Tibial nerve (tissue), 4 donors: ENCODE data around the gene SLC25A48. TPM values are rescaled to one million over a fixed set of nuclear protein-coding genes. Genes with fewer than 3 reads are reported as not detected.
A peak's percentile ranks its signal among the peaks of the same experiment; 100 is the strongest.

Experiments
- DNase-seq, 2 donors: peaks; one replicate each; pipeline ENCODE4 v3.0.0-alpha.2; 2019; ENCODE audit warnings: low spot score in 2 of 2
- H3K27ac ChIP-seq, 4 donors: fragments of 200-600 bp; sonication (generic) in 3 of 4; one replicate each; pipeline ENCODE4 v1.5.1; 2017 to 2019; ENCODE audit warnings: mild to moderate bottlenecking in 1 of 4
- H3K27me3 ChIP-seq, 2 donors: fragments of 200-600 bp; sonication (generic) in 1 of 2; one replicate each; pipeline versions ENCODE4 v1.5.1 to v1.6.0; 2017 to 2019
- H3K36me3 ChIP-seq, 3 donors: fragments of 200-600 bp; sonication (generic); one replicate each; pipeline ENCODE4 v1.5.1; 2018 to 2019
- H3K4me1 ChIP-seq, 4 donors: fragments of 200-600 bp; sonication (generic) in 3 of 4; one replicate each; pipeline ENCODE4 v1.5.1; 2017 to 2019
- H3K4me3 ChIP-seq, 4 donors: fragments of 200-600 bp; sonication (generic) in 3 of 4; one replicate each; pipeline ENCODE4 v1.5.1; 2017 to 2019; ENCODE audit warnings: mild to moderate bottlenecking in 1 of 4, moderate library complexity in 1 of 4
- H3K9me3 ChIP-seq, 4 donors: fragments of 200-600 bp; sonication (generic) in 3 of 4; one replicate each; pipeline ENCODE4 v1.5.1; 2017 to 2019
- CTCF ChIP-seq, 5 experiments: fragments of 200-600 bp in 3 of 5; fragments of 450-650 bp in 2 of 5; sonication (generic) in 3 of 5; IDR thresholded peaks; one replicate each; pipeline ENCODE4 v1.5.1; 2016 to 2019; ENCODE audit warnings: antibody characterized with exemption in 5 of 5, mild to moderate bottlenecking in 3 of 5, moderate library complexity in 2 of 5
- EP300 ChIP-seq, 2 donors: sonication (generic); formaldehyde crosslinking; IDR thresholded peaks; one replicate each; pipeline ENCODE4 v1.6.1; 2017; ENCODE audit warnings: antibody characterized with exemption in 2 of 2, mild to moderate bottlenecking in 1 of 2
- POLR2A ChIP-seq, 2 donors: fragments of 450-650 bp; IDR thresholded peaks; one replicate each; pipeline ENCODE4 v1.6.1; 2017; ENCODE audit warnings: antibody characterized with exemption in 2 of 2, mild to moderate bottlenecking in 2 of 2, moderate library complexity in 2 of 2
- WGBS, 2 donors: methylation state at CpG; one replicate each; pipeline ENCODE4 v1.1.5; 2018; 5-methylcytosine and 5-hydroxymethylcytosine counted together
- total RNA-seq, 4 donors: library from RNA; depleted of rRNA; stranded (reverse); fragments of >200 nt; gene quantifications; one replicate each; pipeline ENCODE4 v1.1.0, GENCODE V29; 2016

SLC25A48 gene
- total RNA-seq, 4 donors from 2014 or later, result 59.4 to 91.2 (median 72.1) TPM

GRCh38 chr5:135876146-135876545 lies 41.7 kb downstream of the SLC25A48 start:
- WGBS, 2 donors, result 67 to 71% methylated on average over 5 of the region's 5 CpGs
- H3K36me3 ChIP-seq, result no peaks in the 10 kb centered on the region
- TF ChIP-seq EP300 (IDR thresholded peaks at IDR 0.05) (no peak), CTCF (IDR thresholded peaks at IDR 0.05) (no peak), POLR2A (IDR thresholded peaks at IDR 0.05) (no peak)
- no peak overlapping the region for H3K27ac ChIP-seq
- H3K4me1 ChIP-seq, result peaks cover 0 to 6% (median 0%) of the 10 kb centered on the region in 4 donors
- H3K27me3 ChIP-seq, result peaks cover 0 to 5% of the 10 kb centered on the region in 2 donors
- no peak overlapping the region for H3K4me3 ChIP-seq
- no peaks in the 10 kb centered on the region for H3K9me3 ChIP-seq
- DNase-seq, result no peak

DNA sequence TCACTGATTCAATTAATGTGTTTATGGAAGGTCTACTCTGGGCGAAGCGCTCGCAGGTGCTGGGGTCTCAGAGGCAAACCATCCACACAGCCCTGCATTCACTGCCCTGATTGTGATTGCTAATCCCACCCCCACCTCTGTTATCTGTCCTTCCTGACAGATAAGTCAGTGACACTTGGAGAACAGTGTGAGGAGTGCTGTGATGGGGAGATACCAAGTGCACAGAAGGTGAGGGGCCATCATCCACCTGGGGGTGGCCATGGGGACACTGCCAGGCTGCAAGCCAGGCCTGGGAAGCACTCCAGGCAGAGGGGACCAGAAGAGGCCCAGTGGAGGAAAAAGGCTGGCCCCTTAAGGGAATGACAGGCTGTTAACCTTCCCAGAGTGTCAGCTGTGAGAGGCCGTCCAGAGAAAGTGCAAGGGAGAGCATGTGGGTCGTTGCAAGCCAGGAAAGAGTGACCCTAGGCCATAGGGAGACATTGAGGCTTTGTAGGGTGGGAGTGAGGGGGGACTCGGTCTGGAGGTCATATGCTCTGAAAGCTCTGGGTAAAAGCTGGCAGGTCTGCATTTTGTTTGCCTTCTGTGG lies 43.2 kb downstream of the SLC25A48 start:
- no peak for TF ChIP-seq POLR2A (IDR thresholded peaks at IDR 0.05)
- no peak for TF ChIP-seq EP300 (IDR thresholded peaks at IDR 0.05)
- TF ChIP-seq CTCF (IDR thresholded peaks at IDR 0.05), result no peak
- no peak for DNase-seq
- Histone ChIP-seq H3K36me3 (no peaks in the 10 kb centered on the region), H3K4me1 (peaks cover 0 to 6% (median 0%) of the 10 kb centered on the region in 4 donors), H3K4me3 (no peak overlapping the region), H3K27me3 (peaks cover 0 to 10% of the 10 kb centered on the region in 2 donors), H3K27ac (peak overlapping the region in 2 of 4 donors; percentile 48 to 50), H3K9me3 (no peaks in the 10 kb centered on the region)
- WGBS, 2 donors, result 47 to 57% methylated on average over 6 of the region's 6 CpGs

DNA sequence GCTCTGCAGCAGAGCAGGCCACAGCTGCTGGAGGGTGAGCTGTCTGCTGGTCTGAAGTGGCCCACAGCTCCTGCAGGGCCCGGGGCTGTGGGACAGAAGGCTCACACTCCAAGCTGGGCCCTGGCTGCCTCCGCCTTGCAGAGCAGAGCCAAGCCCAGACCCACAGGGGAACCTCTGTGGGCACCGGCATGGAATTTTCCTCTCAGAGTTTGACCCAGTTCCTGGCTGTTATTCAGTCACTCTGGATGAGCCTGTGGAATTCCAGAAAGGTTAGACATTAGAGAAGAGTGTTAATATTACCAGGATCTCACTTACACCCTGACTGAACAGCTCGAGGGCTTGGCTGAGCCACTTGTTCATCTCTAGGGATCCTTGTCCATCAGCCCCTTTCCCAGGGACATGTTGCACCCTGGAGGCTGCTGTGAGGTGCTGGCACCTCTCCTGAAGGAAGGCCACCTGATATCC lies 43.7 kb downstream of the SLC25A48 start:
- H3K36me3 ChIP-seq, result no peaks in the 10 kb centered on the region
- H3K4me3 ChIP-seq, result no peak overlapping the region
- peaks cover 0 to 11% of the 10 kb centered on the region in 2 donors for H3K27me3 ChIP-seq
- no peaks in the 10 kb centered on the region for H3K9me3 ChIP-seq
- peaks cover 0 to 6% (median 0%) of the 10 kb centered on the region in 4 donors for H3K4me1 ChIP-seq
- TF ChIP-seq CTCF (IDR thresholded peaks at IDR 0.05), result no peak
- no peak for TF ChIP-seq EP300 (IDR thresholded peaks at IDR 0.05)
- no peak for TF ChIP-seq POLR2A (IDR thresholded peaks at IDR 0.05)
- H3K27ac ChIP-seq, result peak overlapping the region in 2 of 4 donors; percentile 48 to 50
- 52 to 58% methylated on average over 4 of the region's 4 CpGs for WGBS, 2 donors
- DNase-seq, result no peak

DNA sequence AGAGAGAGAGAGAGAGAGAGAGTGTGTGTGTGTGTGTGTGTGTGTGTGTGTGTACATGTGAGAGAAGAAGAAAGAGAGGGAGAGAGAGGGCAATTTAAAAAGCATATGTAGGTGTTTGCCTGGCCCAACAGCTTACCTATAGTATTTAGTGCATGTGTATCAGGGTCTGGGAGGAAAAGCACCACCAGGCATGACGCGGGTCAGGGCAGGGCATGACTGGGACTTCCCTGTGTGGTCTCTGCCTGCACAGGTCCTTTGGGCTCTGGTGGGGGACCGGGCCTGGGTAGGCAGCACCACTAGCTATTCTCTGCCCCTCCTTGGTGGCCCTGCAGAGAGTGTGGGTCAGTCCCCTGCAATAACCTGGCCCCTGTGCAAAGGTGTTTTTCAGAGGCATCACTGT lies 45.1 kb downstream of the SLC25A48 start:
- peaks cover 0 to 6% (median 0%) of the 10 kb centered on the region in 4 donors for H3K4me1 ChIP-seq
- no peak overlapping the region for H3K4me3 ChIP-seq
- peaks cover 0 to 11% of the 10 kb centered on the region in 2 donors for H3K27me3 ChIP-seq
- TF ChIP-seq EP300 (IDR thresholded peaks at IDR 0.05) (no peak), CTCF (IDR thresholded peaks at IDR 0.05) (no peak), POLR2A (IDR thresholded peaks at IDR 0.05) (no peak)
- WGBS, 2 donors, result 86 to 98% methylated on average over 3 of the region's 3 CpGs
- DNase-seq, result no peak
- H3K36me3 ChIP-seq, result no peaks in the 10 kb centered on the region
- H3K9me3 ChIP-seq, result no peaks in the 10 kb centered on the region
- no peak overlapping the region for H3K27ac ChIP-seq

DNA sequence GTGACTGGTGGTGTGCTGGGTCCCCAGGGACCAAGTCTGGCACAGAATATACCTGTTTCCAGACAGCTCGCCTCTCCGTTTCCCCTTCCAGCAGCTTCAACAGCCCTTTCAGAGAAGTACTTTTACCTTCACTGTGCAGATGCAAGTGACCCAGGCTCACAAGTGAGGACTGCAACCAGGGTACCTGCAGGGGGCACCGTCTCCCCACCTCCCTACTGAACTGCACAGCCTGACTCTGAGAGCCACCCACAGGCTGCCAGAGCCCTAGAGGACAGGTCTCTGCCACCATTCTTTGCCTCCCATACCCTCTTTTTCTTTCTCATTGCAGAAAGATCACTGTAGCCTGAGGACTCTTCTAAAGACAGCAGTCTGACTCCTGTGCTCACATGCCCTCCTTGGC lies 45.8 kb downstream of the SLC25A48 start:
- Histone ChIP-seq H3K36me3 (no peaks in the 10 kb centered on the region), H3K4me1 (peaks cover 0 to 6% (median 0%) of the 10 kb centered on the region in 4 donors), H3K27me3 (peaks cover 0 to 11% of the 10 kb centered on the region in 2 donors), H3K4me3 (no peak overlapping the region), H3K9me3 (no peaks in the 10 kb centered on the region), H3K27ac (peak overlapping the region in 2 of 4 donors; percentile 12 to 50)
- WGBS, 2 donors, result 69 to 70% methylated on average over 3 of the region's 3 CpGs
- TF ChIP-seq CTCF (IDR thresholded peaks at IDR 0.05), result no peak
- TF ChIP-seq EP300 (IDR thresholded peaks at IDR 0.05), result no peak
- no peak for TF ChIP-seq POLR2A (IDR thresholded peaks at IDR 0.05)
- DNase-seq, result no peak
